SK-N-SH (cell line): ENCODE results near the gene TC2N. TPM values are rescaled to one million over a fixed set of nuclear protein-coding genes. Genes with fewer than 3 reads are reported as not detected.

Source experiments
- CTCF ChIA-PET: fragments of 300-600, 350-600 bp; formaldehyde crosslinking; extraction: SDS; loops from one replicate; lab custom pipeline; 2021; lab: Yijun Ruan, JAX
- POLR2A ChIA-PET: fragments of 350-600 bp; sonication (Branson Sonifier 250); formaldehyde crosslinking; extraction: SDS; loops from one replicate; lab custom pipeline; 2020; ENCODE audit warnings: antibody characterized with exemption, inconsistent platforms; lab: Yijun Ruan, JAX
- DNase-seq: peaks from one replicate; pipeline ENCODE4 v3.0.0; 2012
- H2AFZ ChIP-seq: fragments of 200-600 bp; sonication (generic); 2 replicates; pipeline ENCODE4 v1.8.1; 2016; ENCODE audit warnings: antibody characterized with exemption, mild to moderate bottlenecking, low read depth
- H3F3A ChIP-seq: fragments of 200-600 bp; sonication (generic); replicated peaks from 2 replicates; pipeline ENCODE3; 2016; ENCODE audit warnings: antibody characterized with exemption, mild to moderate bottlenecking; ENCODE audit not compliant: insufficient read depth
- H3K27ac ChIP-seq, 2 experiments: fragments of 200-500 bp in 1 of 2; fragments of 200-600 bp in 1 of 2; sonication (Bioruptor generic) in 1 of 2; sonication (generic), shearing (Covaris generic) in 1 of 2; 2 replicates each; pipeline versions ENCODE4 v1.5.1 to v1.6.1; 2014 to 2016; ENCODE audit warnings: low read depth in 2 of 2, inconsistent platforms in 1 of 2, low read length in 1 of 2, mild to moderate bottlenecking in 1 of 2, mixed read lengths in 1 of 2
- H3K27me3 ChIP-seq: fragments of 200-600 bp; sonication (generic), shearing (Covaris generic); 2 replicates; pipeline ENCODE4 v1.6.1; 2016; ENCODE audit warnings: mixed run types; ENCODE audit not compliant: insufficient read depth
- H3K36me3 ChIP-seq, 2 experiments: fragments of 200-500 bp in 1 of 2; fragments of 200-600 bp in 1 of 2; sonication (Bioruptor generic) in 1 of 2; sonication (generic) in 1 of 2; replicated peaks in 1 of 2; 2 replicates each; pipeline versions ENCODE3 to v1.5.1; 2014 to 2016; ENCODE audit warnings: low read length in 1 of 2, mild to moderate bottlenecking in 1 of 2; ENCODE audit not compliant: insufficient read depth in 2 of 2, control insufficient read depth in 1 of 2
- H3K4me1 ChIP-seq, 2 experiments: fragments of 200-500 bp in 1 of 2; fragments of 200-600 bp in 1 of 2; sonication (Bioruptor generic) in 1 of 2; sonication (generic), shearing (Covaris generic) in 1 of 2; 2 replicates each; pipeline versions ENCODE4 v1.5.1 to v1.6.1; 2014 to 2016; ENCODE audit warnings: low read depth in 1 of 2, low read length in 1 of 2, mixed run types in 1 of 2; ENCODE audit not compliant: insufficient read depth in 2 of 2, control insufficient read depth in 1 of 2
- H3K4me2 ChIP-seq: fragments of 200-600 bp; sonication (generic), shearing (Covaris generic); 2 replicates; pipeline ENCODE4 v1.6.1; 2017; ENCODE audit warnings: mixed run types
- H3K4me3 ChIP-seq, 2 experiments: fragments of 200-500 bp in 1 of 2; fragments of 200-600 bp in 1 of 2; sonication (Bioruptor generic) in 1 of 2; sonication (generic), shearing (Covaris generic) in 1 of 2; 2 replicates each; pipeline versions ENCODE4 v1.5.1 to v1.8.1; 2014 to 2016; ENCODE audit warnings: low read depth in 2 of 2, inconsistent platforms in 1 of 2, low read length in 1 of 2, mild to moderate bottlenecking in 1 of 2, mixed read lengths in 1 of 2, moderate library complexity in 1 of 2
- H3K79me2 ChIP-seq: fragments of 200-600 bp; sonication (generic); 2 replicates; pipeline ENCODE4 v1.8.1; 2017; ENCODE audit warnings: mild to moderate bottlenecking; ENCODE audit not compliant: insufficient read depth
- H3K9ac ChIP-seq: fragments of 200-600 bp; sonication (generic); 2 replicates; pipeline ENCODE4 v1.6.1; 2017; ENCODE audit warnings: mixed run types
- H3K9me2 ChIP-seq: fragments of 200-600 bp; sonication (generic); 2 replicates; pipeline ENCODE4 v1.6.1; 2017; ENCODE audit warnings: mixed run types
- H3K9me3 ChIP-seq: fragments of 200-600 bp; sonication (generic); 2 replicates; pipeline ENCODE4 v1.6.1; 2017; ENCODE audit warnings: mixed run types, mild to moderate bottlenecking, moderate library complexity
- H4K20me1 ChIP-seq: fragments of 200-600 bp; sonication (generic); 2 replicates; pipeline ENCODE4 v1.6.1; 2017; ENCODE audit warnings: mild to moderate bottlenecking, mixed run types; ENCODE audit not compliant: insufficient read depth
- CTCF ChIP-seq: fragments of 200-600 bp; sonication (generic); IDR thresholded peaks from 2 replicates; pipeline ENCODE4 v1.6.1; 2017; ENCODE audit warnings: antibody characterized with exemption, mild to moderate bottlenecking, moderate library complexity
- ELF1 ChIP-seq: IDR thresholded peaks from 2 replicates; pipeline ENCODE4 v1.4.0; 2012
- EP300 ChIP-seq, 2 experiments: IDR thresholded peaks; 2 replicates each; pipeline versions ENCODE4 v1.4.0 to v1.6.1; 2012; ENCODE audit warnings: borderline replicate concordance in 1 of 2, low read depth in 1 of 2, low read length in 1 of 2
- EZH2phosphoT487 ChIP-seq: fragments of 200-600 bp; sonication (generic); IDR thresholded peaks from 2 replicates; pipeline ENCODE4 v1.6.1; 2017; ENCODE audit warnings: low read depth, mixed run types, mild to moderate bottlenecking, antibody characterized with exemption, moderate library complexity, borderline replicate concordance
- FOSL2 ChIP-seq: IDR thresholded peaks from 2 replicates; pipeline ENCODE4 v1.4.0; 2012; ENCODE audit warnings: low read depth, mild to moderate bottlenecking, moderate library complexity, borderline replicate concordance
- FOXM1 ChIP-seq: IDR thresholded peaks from 2 replicates; pipeline ENCODE4 v1.4.0; 2012; ENCODE audit warnings: low read depth, mild to moderate bottlenecking
- GABPA ChIP-seq: IDR thresholded peaks from 2 replicates; pipeline ENCODE4 v1.4.0; 2012; ENCODE audit warnings: low read depth, mild to moderate bottlenecking
- MAX ChIP-seq: IDR thresholded peaks from 2 replicates; pipeline ENCODE4 v1.4.0; 2012; ENCODE audit warnings: low read depth
- MXI1 ChIP-seq: IDR thresholded peaks from 2 replicates; pipeline ENCODE4 v1.6.1; 2012; ENCODE audit warnings: mild to moderate bottlenecking, low read depth, low read length, improper control_type of control experiment
- NFIC ChIP-seq: IDR thresholded peaks from 2 replicates; pipeline ENCODE4 v1.4.0; 2012; ENCODE audit warnings: borderline replicate concordance
- PBX3 ChIP-seq: IDR thresholded peaks from 2 replicates; pipeline ENCODE4; 2012
- POLR2AphosphoS5 ChIP-seq: IDR thresholded peaks from 2 replicates; pipeline ENCODE4 v1.6.1; 2012; ENCODE audit warnings: low read depth, low read length
- REST ChIP-seq: IDR thresholded peaks from 2 replicates; pipeline ENCODE4 v1.6.1; 2012; ENCODE audit warnings: mild to moderate bottlenecking, low read depth, low read length, moderate library complexity
- RFX5 ChIP-seq: IDR thresholded peaks from 2 replicates; pipeline ENCODE4 v1.6.1; 2012; ENCODE audit warnings: mild to moderate bottlenecking, improper control_type of control experiment, low read length
- SIN3A ChIP-seq: IDR thresholded peaks from 2 replicates; pipeline ENCODE4 v1.6.1; 2012; ENCODE audit warnings: low read depth, mild to moderate bottlenecking, low read length, moderate library complexity, borderline replicate concordance
- TAF1 ChIP-seq: IDR thresholded peaks from 2 replicates; pipeline ENCODE4 v1.6.1; 2012; ENCODE audit warnings: low read depth, mild to moderate bottlenecking, low read length, moderate library complexity, borderline replicate concordance
- TEAD4 ChIP-seq: IDR thresholded peaks from 2 replicates; pipeline ENCODE4 v1.4.0; 2012; ENCODE audit warnings: mild to moderate bottlenecking, borderline replicate concordance; ENCODE audit not compliant: insufficient read depth
- YY1 ChIP-seq: IDR thresholded peaks from 2 replicates; pipeline ENCODE4 v1.4.0; 2012; ENCODE audit warnings: low read depth, mild to moderate bottlenecking
- polyA plus RNA-seq, 3 experiments: library from polyadenylated mRNA; depleted of rRNA; stranded (reverse); fragments of >200 nt; gene quantifications; 2 replicates each; pipeline ENCODE4 v1.2.3, GENCODE V29; 2012

The TC2N gene
- polyA plus RNA-seq, 1 of the 3 experiments (the other 2 are of a cell fraction) = not detected

- Histone ChIP-seq H3K4me2 (no peak overlapping the region), H3K36me3 (no peaks in the 10 kb centered on the region), H3F3A (no peaks in the 10 kb centered on the region), H3K4me1 (no peaks in the 10 kb centered on the region), H3K27me3 (no peaks in the 10 kb centered on the region), H3K4me3 (no peak overlapping the region), H3K27ac (no peak overlapping the region), H4K20me1 (no peaks in the 10 kb centered on the region), H3K9ac (no peak overlapping the region), H3K9me2 (no peaks in the 10 kb centered on the region), H2AFZ (no peak overlapping the region), H3K79me2 (no peaks in the 10 kb centered on the region), H3K9me3 (no peaks in the 10 kb centered on the region)
- POLR2A ChIA-PET = no interaction called here
- no peak for TF ChIP-seq NFIC
- TF ChIP-seq MAX = no peak
- no peak for TF ChIP-seq EP300 (IDR thresholded peaks at IDR 0.05; ENCODE audit: borderline replicate concordance in 1 of 2, low read depth in 1 of 2, low read length in 1 of 2)
- TF ChIP-seq YY1 = no peak
- TF ChIP-seq TEAD4 = no peak
- no peak for TF ChIP-seq MXI1
- no peak for TF ChIP-seq TAF1
- TF ChIP-seq POLR2AphosphoS5 = no peak
- TF ChIP-seq GABPA = no peak
- TF ChIP-seq FOXM1 = no peak
- no peak for TF ChIP-seq RFX5
- no peak for TF ChIP-seq ELF1
- no peak for TF ChIP-seq EZH2phosphoT487
- TF ChIP-seq FOSL2 = no peak
- TF ChIP-seq CTCF = no peak
- no peak for TF ChIP-seq PBX3
- TF ChIP-seq REST = no peak
- TF ChIP-seq SIN3A = no peak
- DNase-seq = no peak
- CTCF ChIA-PET = interaction anchor here (1.1 kb wide), 1 partner anchor 13 kb away, joined by 3 read pairs; no protein-coding TSS in a partner anchor
These were observed 61.7 kb downstream of the TC2N start for GRCh38 chr14:91805659-91806058.
